ENCODE results near the gene FAM83C. TPM values are rescaled to one million over a fixed set of nuclear protein-coding genes. Genes with fewer than 3 reads are reported as not detected.
A peak's percentile ranks its signal among the peaks of the same experiment; 100 is the strongest.

The FAM83C gene
- total RNA-seq, 1 experiment from 2014 or later, result not detected

GRCh38 chr20:35302421-35303335 lies 10.5 kb upstream of the FAM83C start:
- H3K4me1 ChIP-seq (ENCODE audit: control insufficient read depth in 1 of 2, insufficient read depth in 2 of 2, low read length in 2 of 2), result peaks cover 38 to 57% of the 10 kb centered on the region in 2 experiments
- POLR2A ChIA-PET, result interaction anchor here (1.1 to 4.3 kb wide), 4 partner anchors 8 to 152 kb away, joined by 3 to 19 read pairs (median 6); partner anchors contain the start of gene CEP250
- peak overlapping the region; percentile 58; the same call in 1 of the 2 replicates for H3K9ac ChIP-seq (ENCODE audit: low read length)
- H3K9me3 ChIP-seq (ENCODE audit: control insufficient read depth in 1 of 2, insufficient read depth in 1 of 2, low read depth in 1 of 2, low read length in 2 of 2), result no peaks in the 10 kb centered on the region
- RAD21 ChIA-PET (ENCODE audit: low non-redundant PET in 1 of 2, low total read pairs in 2 of 2, uncharacterized antibody in 2 of 2, unreplicated experiment in 2 of 2), result interaction anchor here (0.6 to 3.6 kb wide), 3 partner anchors 26 to 786 kb away, joined by 3 to 26 read pairs (median 3); no protein-coding TSS in a partner anchor
- no peaks in the 10 kb centered on the region for H4K20me1 ChIP-seq (ENCODE audit: insufficient read depth)
- 0 out of 4 replicates have a peak, but pooled peaks cover 0 to 2% of the 10 kb centered on the region in 2 experiments for H3K36me3 ChIP-seq (ENCODE audit: control insufficient read depth in 1 of 2, insufficient read depth in 2 of 2, low read length in 2 of 2)
- H3K27ac ChIP-seq (ENCODE audit: low read depth, low read length), result no peak overlapping the region
- peak overlapping the region; percentile 73 for H3K4me2 ChIP-seq (ENCODE audit: low read length)
- CTCF ChIA-PET, result interaction anchor here (0.9 to 9.7 kb wide), 10 partner anchors 10 to 206 kb away, joined by 3 to 108 read pairs (median 8); partner anchors contain the start of genes EIF6 and FAM83C
- H3K79me2 ChIP-seq (ENCODE audit: insufficient read depth, low read length), result no peaks in the 10 kb centered on the region
- no peaks in the 10 kb centered on the region for H3K9me2 ChIP-seq (ENCODE audit: insufficient read depth)
- intact Hi-C loops (cut with micrococcal nuclease), result no loop called here
- no TSS peak for BruUV-seq (replicated peaks)
- ATAC-seq, result no peak
- no peaks in the 10 kb centered on the region for H3K27me3 ChIP-seq (ENCODE audit: insufficient read depth, low read length)
- TF ChIP-seq SRF (IDR thresholded peaks at IDR 0.05; ENCODE audit: low read depth) (no peak), SP1 (IDR thresholded peaks at IDR 0.05; ENCODE audit: low read depth) (no peak), SIN3A (IDR thresholded peaks at IDR 0.05; ENCODE audit: low read depth) (no peak), ELF1 (IDR thresholded peaks at IDR 0.05; ENCODE audit: borderline replicate concordance, low read depth) (no peak)
- H2AFZ ChIP-seq (ENCODE audit: low read depth, low read length, poor library complexity, severe bottlenecking), result no peak overlapping the region
- no peak overlapping the region for H3K4me3 ChIP-seq (replicated peaks in 1 of 2; ENCODE audit: low read depth in 1 of 2, low read length in 2 of 2)
- DNase-seq (ENCODE audit: low read depth, low spot score), result no peak

GRCh38 chr20:35301426-35301825 lies 9.2 kb upstream of the FAM83C start:
- CTCF ChIA-PET, result interaction anchor here (1.2 to 9.7 kb wide), 3 partner anchors 17 to 146 kb away, joined by 3 to 108 read pairs (median 8); partner anchors contain the start of gene EIF6
- Histone ChIP-seq H3K4me2 (ENCODE audit: low read length) (no peak overlapping the region), H3K9ac (ENCODE audit: low read length) (no peak overlapping the region), H3K79me2 (ENCODE audit: insufficient read depth, low read length) (no peaks in the 10 kb centered on the region), H3K36me3 (ENCODE audit: control insufficient read depth in 1 of 2, insufficient read depth in 2 of 2, low read length in 2 of 2) (0 out of 4 replicates have a peak, but pooled peaks cover 0 to 2% of the 10 kb centered on the region in 2 experiments), H3K9me3 (ENCODE audit: control insufficient read depth in 1 of 2, insufficient read depth in 1 of 2, low read depth in 1 of 2, low read length in 2 of 2) (no peaks in the 10 kb centered on the region), H3K4me1 (ENCODE audit: control insufficient read depth in 1 of 2, insufficient read depth in 2 of 2, low read length in 2 of 2) (peaks cover 30 to 55% of the 10 kb centered on the region in 2 experiments), H3K9me2 (ENCODE audit: insufficient read depth) (no peaks in the 10 kb centered on the region), H3K27ac (ENCODE audit: low read depth, low read length) (no peak overlapping the region), H3K27me3 (ENCODE audit: insufficient read depth, low read length) (no peaks in the 10 kb centered on the region), H3K4me3 (replicated peaks in 1 of 2; ENCODE audit: low read depth in 1 of 2, low read length in 2 of 2) (no peak overlapping the region), H2AFZ (ENCODE audit: low read depth, low read length, poor library complexity, severe bottlenecking) (no peak overlapping the region), H4K20me1 (ENCODE audit: insufficient read depth) (no peaks in the 10 kb centered on the region)
- POLR2A ChIA-PET, result no interaction called here
- intact Hi-C loops (cut with micrococcal nuclease), result no loop called here
- ATAC-seq (no peak), DNase-seq (ENCODE audit: low read depth, low spot score) (no peak)
- no TSS peak for BruUV-seq (replicated peaks)
- RAD21 ChIA-PET (ENCODE audit: low non-redundant PET in 1 of 2, low total read pairs in 2 of 2, uncharacterized antibody in 2 of 2, unreplicated experiment in 2 of 2), result no interaction called here
- TF ChIP-seq CEBPB (IDR thresholded peaks at IDR 0.05; ENCODE audit: low read depth) (no peak), EZH2phosphoT487 (IDR thresholded peaks at IDR 0.05; ENCODE audit: borderline replicate concordance) (no peak), POLR2A (IDR thresholded peaks at IDR 0.05; ENCODE audit: borderline replicate concordance, extremely low read depth, insufficient read depth, insufficient read length) (no peak), SIN3A (IDR thresholded peaks at IDR 0.05; ENCODE audit: low read depth) (no peak), EZH2 (IDR thresholded peaks at IDR 0.05) (no peak), ZBTB33 (IDR thresholded peaks at IDR 0.05; ENCODE audit: extremely low read depth, insufficient replicate concordance, low read length) (no peak), POLR2AphosphoS5 (IDR thresholded peaks at IDR 0.05; ENCODE audit: low read depth, low read length) (no peak), FOSL1 (IDR thresholded peaks at IDR 0.05; ENCODE audit: low read depth) (no peak), ZNF274 (IDR thresholded peaks at IDR 0.05; ENCODE audit: low read depth, low read length) (no peak), TCF7L2 (IDR thresholded peaks at IDR 0.05; ENCODE audit: borderline replicate concordance, extremely low read depth, insufficient read depth, insufficient read length) (no peak), ELF1 (IDR thresholded peaks at IDR 0.05; ENCODE audit: borderline replicate concordance, low read depth) (no peak), JUND (IDR thresholded peaks at IDR 0.05) (no peak), RAD21 (IDR thresholded peaks at IDR 0.05; ENCODE audit: low read depth) (no peak), ATF3 (IDR thresholded peaks at IDR 0.05) (no peak), CBX3 (IDR thresholded peaks at IDR 0.05; ENCODE audit: low read depth) (no peak), SRF (IDR thresholded peaks at IDR 0.05; ENCODE audit: low read depth) (no peak), MAX (IDR thresholded peaks at IDR 0.05) (no peak)
